ENCODE measurements around the gene SURF2.

The SURF2 gene

GRCh38 chr9:133357656-133358055, 1.3 kb downstream of the SURF2 start:
- no peak for DNase-seq
- Mint-ChIP-seq H3K9me3 (no peaks in the 10 kb centered on the region), H3K36me3 (ENCODE audit: low read depth) (peaks cover 23% of the 10 kb centered on the region), H3K4me3 (peak overlapping the region; percentile 79), H3K4me1 (peaks cover 52% of the 10 kb centered on the region), H3K27ac (no peak overlapping the region), H3K27me3 (no peaks in the 10 kb centered on the region)
- no peak for ATAC-seq

- Mint-ChIP-seq H3K27me3 (no peaks in the 10 kb centered on the region), H3K9me3 (no peaks in the 10 kb centered on the region), H3K36me3 (ENCODE audit: low read depth) (peaks cover 35% of the 10 kb centered on the region), H3K27ac (peak overlapping the region; percentile 53), H3K4me3 (peak overlapping the region; percentile 32), H3K4me1 (peaks cover 50% of the 10 kb centered on the region)
- no peak for ATAC-seq
- DNase-seq: no peak
These were observed 3.2 kb downstream of the SURF2 start for GRCh38 chr9:133359399-133360175.

DNA sequence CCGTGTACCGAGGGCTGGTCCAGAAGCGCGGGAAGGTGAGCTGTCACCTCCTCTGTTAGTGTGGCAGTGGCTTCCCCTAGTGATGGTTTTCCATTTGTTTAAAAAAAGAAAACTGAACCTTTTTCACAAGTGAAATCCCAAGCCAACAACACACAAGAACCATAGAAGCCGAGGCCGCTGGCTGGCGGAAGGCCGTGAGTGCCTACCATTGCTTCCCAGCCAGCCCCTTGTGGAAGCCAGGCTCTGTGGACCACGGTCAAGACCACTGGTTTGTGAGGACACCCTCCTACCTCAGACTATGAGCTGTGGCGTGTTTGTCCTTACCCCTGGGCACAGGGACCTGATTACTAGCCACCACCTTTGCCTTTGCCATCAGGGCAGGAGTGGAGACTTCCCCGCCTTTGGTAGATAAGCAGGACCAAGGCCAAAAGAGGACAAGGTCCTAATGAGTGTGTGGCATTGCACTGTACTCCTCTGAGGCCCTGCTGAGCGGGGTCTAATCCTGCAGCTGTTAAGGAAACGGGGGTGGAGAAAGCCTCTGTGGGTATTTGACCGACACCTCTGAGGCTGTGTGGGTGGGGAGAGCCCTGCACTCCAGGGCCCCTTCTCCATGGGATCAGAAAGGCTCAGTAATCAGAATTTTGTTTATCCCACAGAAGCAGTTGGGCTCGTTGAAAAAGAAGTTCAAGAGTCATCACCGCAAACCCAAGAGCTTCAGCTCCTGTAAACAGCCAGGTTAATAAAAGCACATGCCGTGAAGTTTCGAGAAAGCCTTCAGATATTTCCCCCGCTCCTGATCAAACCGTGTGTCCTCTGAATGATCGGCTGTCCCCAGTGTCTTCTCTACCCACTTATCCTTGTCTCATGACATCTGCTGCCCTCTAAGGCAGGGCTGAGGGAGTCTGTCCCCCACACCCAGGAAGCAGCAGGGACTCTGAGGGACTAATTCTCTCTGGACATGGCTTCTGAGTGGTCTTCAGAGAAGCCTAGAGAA, 4.3 kb downstream of the SURF2 start:
- no peaks in the 10 kb centered on the region for H3K9me3 Mint-ChIP-seq
- ATAC-seq (peak; percentile 19), DNase-seq (no peak)
- no peak overlapping the region for H3K4me3 Mint-ChIP-seq
- peaks cover 44% of the 10 kb centered on the region for H3K4me1 Mint-ChIP-seq
- H3K27me3 Mint-ChIP-seq: no peaks in the 10 kb centered on the region
- H3K27ac Mint-ChIP-seq: peak overlapping the region; percentile 77
- peaks cover 42% of the 10 kb centered on the region for H3K36me3 Mint-ChIP-seq (ENCODE audit: low read depth)

- no peak overlapping the region for H3K4me3 Mint-ChIP-seq
- no peak for DNase-seq
- peaks cover 51% of the 10 kb centered on the region for H3K36me3 Mint-ChIP-seq (ENCODE audit: low read depth)
- H3K4me1 Mint-ChIP-seq: peaks cover 46% of the 10 kb centered on the region
- peak overlapping the region; percentile 77 for H3K27ac Mint-ChIP-seq
- H3K27me3 Mint-ChIP-seq: no peaks in the 10 kb centered on the region
- no peaks in the 10 kb centered on the region for H3K9me3 Mint-ChIP-seq
- no peak for ATAC-seq
These were observed 5.2 kb downstream of the SURF2 start for GRCh38 chr9:133361507-133362092.

- Mint-ChIP-seq H3K4me3 (no peak overlapping the region), H3K4me1 (peaks cover 43% of the 10 kb centered on the region), H3K36me3 (ENCODE audit: low read depth) (peaks cover 55% of the 10 kb centered on the region)
These were observed 6.2 kb downstream of the SURF2 start for GRCh38 chr9:133362359-133363044.

DNA sequence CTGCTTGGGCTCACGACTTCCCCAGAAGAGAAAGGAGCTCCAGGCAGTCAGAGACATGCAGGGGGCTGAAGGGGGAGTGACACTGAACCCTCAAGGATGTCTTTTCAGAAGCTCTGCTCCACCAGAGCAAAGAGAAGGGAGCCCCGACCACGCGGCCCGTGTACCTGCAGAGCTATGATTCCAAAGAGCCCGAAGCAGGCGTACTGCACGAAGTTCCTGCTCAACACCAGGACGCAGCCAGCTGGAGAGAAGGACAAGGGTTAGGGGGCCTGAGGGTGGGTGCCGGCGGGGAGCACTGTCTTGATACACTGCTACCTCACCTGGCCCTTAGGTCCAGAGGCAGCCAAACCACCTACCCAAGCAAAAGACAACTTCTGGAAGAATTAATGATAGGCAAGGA, 10.1 kb downstream of the SURF2 start:
- H3K27ac Mint-ChIP-seq: no peak overlapping the region
- no peaks in the 10 kb centered on the region for H3K27me3 Mint-ChIP-seq
- no peak overlapping the region for H3K4me3 Mint-ChIP-seq
- DNase-seq: no peak
- peaks cover 74% of the 10 kb centered on the region for H3K36me3 Mint-ChIP-seq (ENCODE audit: low read depth)
- ATAC-seq: no peak
- peaks cover 46% of the 10 kb centered on the region for H3K4me1 Mint-ChIP-seq
- H3K9me3 Mint-ChIP-seq: no peaks in the 10 kb centered on the region

More at GRCh38 chr9:133362359-133363044, 6.2 kb downstream of the SURF2 start:
- no peaks in the 10 kb centered on the region for H3K27me3 Mint-ChIP-seq
- ATAC-seq (no peak), DNase-seq (no peak)
- H3K9me3 Mint-ChIP-seq: no peaks in the 10 kb centered on the region
- H3K27ac Mint-ChIP-seq: peak overlapping the region; percentile 52

DNA sequence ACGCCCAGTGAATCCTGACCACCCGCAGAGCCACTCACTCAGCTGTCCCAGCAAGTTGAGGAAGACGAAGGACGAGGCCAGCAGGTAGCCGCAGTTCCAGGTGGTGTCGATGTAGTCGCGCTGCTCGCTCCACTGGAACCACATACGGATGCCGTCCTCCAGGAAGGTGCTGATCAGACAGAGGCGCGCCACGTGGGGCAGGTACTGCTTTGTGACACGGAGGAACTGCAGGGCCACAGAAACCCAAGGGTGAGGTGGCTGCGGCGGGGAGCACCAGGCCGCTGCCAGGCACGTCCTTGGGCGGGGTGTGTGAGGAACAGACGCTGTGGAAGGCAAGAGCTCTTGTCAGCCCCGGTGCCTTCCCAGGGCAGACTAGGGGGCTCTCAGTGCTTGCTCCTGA, 10.9 kb downstream of the SURF2 start:
- ATAC-seq (no peak), DNase-seq (no peak)
- Mint-ChIP-seq H3K4me1 (peaks cover 47% of the 10 kb centered on the region), H3K4me3 (no peak overlapping the region), H3K27me3 (no peaks in the 10 kb centered on the region), H3K27ac (no peak overlapping the region), H3K36me3 (ENCODE audit: low read depth) (peaks cover 71% of the 10 kb centered on the region), H3K9me3 (no peaks in the 10 kb centered on the region)

DNA sequence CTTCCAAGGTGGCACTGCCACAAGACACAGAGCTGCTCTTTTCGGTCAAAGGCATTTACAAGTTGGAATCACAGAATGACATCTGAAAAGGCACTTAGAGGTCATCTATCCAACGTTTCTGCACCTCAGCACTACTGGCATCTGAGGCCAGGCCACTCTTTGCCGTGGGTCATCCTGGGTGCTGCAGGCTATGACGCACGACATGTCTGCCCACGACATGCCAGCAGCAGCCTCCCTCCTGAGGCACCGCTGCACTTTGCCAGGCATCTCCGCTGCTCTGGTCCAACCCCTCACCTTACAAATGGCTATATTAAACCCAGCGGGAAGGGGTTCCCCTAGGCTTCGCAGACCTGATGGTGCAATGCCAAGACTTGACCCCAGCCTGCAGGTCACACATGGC, 11.4 kb downstream of the SURF2 start:
- no peaks in the 10 kb centered on the region for H3K9me3 Mint-ChIP-seq
- peaks cover 52% of the 10 kb centered on the region for H3K4me1 Mint-ChIP-seq
- ATAC-seq: no peak
- no peak overlapping the region for H3K4me3 Mint-ChIP-seq
- H3K27me3 Mint-ChIP-seq: no peaks in the 10 kb centered on the region
- peaks cover 76% of the 10 kb centered on the region for H3K36me3 Mint-ChIP-seq (ENCODE audit: low read depth)
- DNase-seq: no peak
- no peak overlapping the region for H3K27ac Mint-ChIP-seq

GRCh38 chr9:133368249-133368881, 12.0 kb downstream of the SURF2 start:
- H3K27me3 Mint-ChIP-seq: no peaks in the 10 kb centered on the region
- H3K4me3 Mint-ChIP-seq: peak overlapping the region; percentile 82
- H3K9me3 Mint-ChIP-seq: no peaks in the 10 kb centered on the region
- ATAC-seq: no peak
- H3K4me1 Mint-ChIP-seq: peaks cover 58% of the 10 kb centered on the region
- DNase-seq: no peak
- peak overlapping the region; percentile 95 for H3K27ac Mint-ChIP-seq
- peaks cover 77% of the 10 kb centered on the region for H3K36me3 Mint-ChIP-seq (ENCODE audit: low read depth)

GRCh38 chr9:133369422-133369821, 13.1 kb downstream of the SURF2 start:
- Mint-ChIP-seq H3K9me3 (no peaks in the 10 kb centered on the region), H3K27me3 (no peaks in the 10 kb centered on the region), H3K4me1 (peaks cover 65% of the 10 kb centered on the region), H3K4me3 (peak overlapping the region; percentile 82), H3K36me3 (ENCODE audit: low read depth) (peaks cover 74% of the 10 kb centered on the region), H3K27ac (peak overlapping the region; percentile 95)
- DNase-seq: no peak
- no peak for ATAC-seq

DNA sequence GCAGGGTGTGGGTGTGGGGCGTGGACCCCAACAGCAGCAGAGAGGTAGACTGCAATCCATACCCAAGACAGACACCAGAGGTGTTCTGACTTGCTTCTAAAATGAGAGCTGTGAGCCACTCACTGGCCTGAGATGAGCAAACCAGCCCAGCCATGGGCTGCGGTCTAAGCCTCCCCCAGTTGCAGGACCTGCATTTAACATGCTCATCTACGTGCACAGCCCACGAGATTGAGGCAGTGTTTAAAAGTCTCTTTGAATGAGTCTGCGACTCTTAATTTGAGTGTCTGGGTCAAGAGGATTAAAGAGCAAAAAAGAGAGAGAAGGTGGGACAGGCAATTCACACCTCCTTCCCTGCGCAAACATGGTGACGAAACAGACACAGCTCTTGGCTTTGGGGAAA, 13.6 kb downstream of the SURF2 start:
- Mint-ChIP-seq H3K4me3 (peak overlapping the region; percentile 82), H3K36me3 (ENCODE audit: low read depth) (peaks cover 79% of the 10 kb centered on the region), H3K27me3 (no peaks in the 10 kb centered on the region), H3K4me1 (peaks cover 69% of the 10 kb centered on the region), H3K9me3 (no peaks in the 10 kb centered on the region), H3K27ac (peak overlapping the region; percentile 95)
- ATAC-seq (no peak), DNase-seq (no peak)

- Mint-ChIP-seq H3K4me3 (peak overlapping the region; percentile 82), H3K36me3 (ENCODE audit: low read depth) (peaks cover 75% of the 10 kb centered on the region), H3K27ac (peak overlapping the region; percentile 95), H3K9me3 (no peaks in the 10 kb centered on the region), H3K27me3 (no peaks in the 10 kb centered on the region), H3K4me1 (peaks cover 69% of the 10 kb centered on the region)
- DNase-seq (no peak), ATAC-seq (peak; percentile 12)
These were observed 14.3 kb downstream of the SURF2 start for GRCh38 chr9:133370685-133371084.

DNA sequence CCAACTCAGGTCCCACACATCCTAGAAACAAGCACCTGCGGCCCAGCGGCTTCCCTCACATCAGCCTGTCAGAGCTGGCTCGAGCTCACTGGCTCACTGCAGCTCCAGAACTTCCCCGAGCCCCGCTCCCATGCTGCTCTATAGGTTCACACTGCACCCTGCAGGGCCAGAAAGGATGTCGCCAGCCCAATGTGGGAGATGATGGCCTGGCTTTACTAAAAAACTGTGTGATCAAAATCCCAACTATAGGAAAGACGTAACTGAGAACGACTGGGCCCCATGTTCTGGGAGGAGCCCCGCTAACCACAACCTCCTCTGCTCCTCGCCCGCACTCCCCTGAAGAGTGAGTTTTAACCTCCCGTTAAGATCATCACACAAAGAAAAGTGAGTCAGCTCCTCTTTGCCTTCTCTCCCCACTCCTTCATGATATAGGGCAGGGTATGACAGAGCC, 14.9 kb downstream of the SURF2 start:
- ATAC-seq (peak; percentile 84), DNase-seq (peak; percentile 78)
- Mint-ChIP-seq H3K9me3 (no peaks in the 10 kb centered on the region), H3K27ac (peak overlapping the region; percentile 95), H3K36me3 (ENCODE audit: low read depth) (peaks cover 69% of the 10 kb centered on the region), H3K27me3 (no peaks in the 10 kb centered on the region), H3K4me1 (peaks cover 67% of the 10 kb centered on the region), H3K4me3 (peak overlapping the region; percentile 82)

All from activated naive CD8-positive, alpha-beta T cell treated with anti-CD3 and anti-CD28 coated beads, Interleukin-2, amount 50 U/mL, for 24 hours (primary cell).